HEK293 (cell line): Measurements from ENCODE around the gene CFAP299.

ENCODE experiments used
- CTCF ChIA-PET: fragments of 350-600 bp; formaldehyde crosslinking; extraction: SDS; loops from one replicate; lab custom pipeline; 2021; ENCODE audit warnings: antibody characterized with exemption; lab: Yijun Ruan, JAX
- POLR2A ChIA-PET: fragments of 300-600 bp; formaldehyde crosslinking; extraction: SDS; loops from one replicate; lab custom pipeline; 2020; ENCODE audit warnings: antibody characterized with exemption, inconsistent platforms; lab: Yijun Ruan, JAX
- H3K27ac ChIP-seq: fragments of 200-500 bp; sonication (Bioruptor generic); 2 replicates; pipeline ENCODE4 v1.5.1; 2014; ENCODE audit warnings: low read depth, low read length, control low read depth, inconsistent platforms; ENCODE audit errors: extremely low read depth
- H3K36me3 ChIP-seq, 2 experiments: fragments of 200-500 bp in 1 of 2; sonication (Bioruptor generic) in 1 of 2; 1 replicate in 1 of 2; 2 replicates in 1 of 2; pipeline ENCODE4 v1.5.1; 2014 to 2017; ENCODE audit warnings: inconsistent platforms in 2 of 2, low read length in 2 of 2; ENCODE audit not compliant: control insufficient read depth in 2 of 2, insufficient read depth in 1 of 2
- H3K4me1 ChIP-seq: fragments of 200-500 bp; sonication (Bioruptor generic); 2 replicates; pipeline ENCODE4 v1.5.1; 2014; ENCODE audit warnings: mild to moderate bottlenecking, low read length, inconsistent platforms; ENCODE audit not compliant: control insufficient read depth, insufficient read depth
- H3K4me3 ChIP-seq: 2 replicates; pipeline ENCODE4 v1.5.1; 2011; ENCODE audit warnings: low read depth, mild to moderate bottlenecking, control low read depth, low read length, moderate library complexity
- H3K9me3 ChIP-seq: fragments of 200-500 bp; sonication (Bioruptor generic); 2 replicates; pipeline ENCODE4 v1.5.1; 2014; ENCODE audit warnings: low read depth, low read length, inconsistent platforms; ENCODE audit not compliant: control insufficient read depth, insufficient read depth
- BCL11A ChIP-seq: fragments of 450-650 bp; formaldehyde crosslinking; IDR thresholded peaks from 2 replicates; pipeline ENCODE4 v1.5.1; 2016; ENCODE audit warnings: low read depth, missing biosample characterization, missing genetic modification characterization
- GFI1B ChIP-seq: fragments of 450-650 bp; formaldehyde crosslinking; IDR thresholded peaks from 2 replicates; pipeline ENCODE4 v1.5.1; 2016; ENCODE audit warnings: missing biosample characterization, missing genetic modification characterization
- KLF9 ChIP-seq: fragments of 450-650 bp; formaldehyde crosslinking; IDR thresholded peaks from 2 replicates; pipeline ENCODE4 v1.5.1; 2016; ENCODE audit warnings: missing biosample characterization, missing genetic modification characterization, low read depth
- MYNN ChIP-seq: fragments of 450-650 bp; formaldehyde crosslinking; IDR thresholded peaks from 2 replicates; pipeline ENCODE4 v1.5.1; 2016; ENCODE audit warnings: missing biosample characterization, missing genetic modification characterization, borderline replicate concordance
- PRDM1 ChIP-seq: fragments of 450-650 bp; formaldehyde crosslinking; IDR thresholded peaks from 2 replicates; pipeline ENCODE4; 2016; ENCODE audit warnings: missing biosample characterization, missing genetic modification characterization
- ZFHX2 ChIP-seq: fragments of 450-650 bp; formaldehyde crosslinking; conservative IDR thresholded peaks from 2 replicates; pipeline ENCODE4 v1.5.1; 2016; ENCODE audit warnings: missing biosample characterization, missing genetic modification characterization
- ZNF138 ChIP-seq: fragments of 450-650 bp; formaldehyde crosslinking; IDR thresholded peaks from 2 replicates; pipeline ENCODE4 v1.5.1; 2016; ENCODE audit warnings: missing biosample characterization, missing genetic modification characterization, borderline replicate concordance
- ZNF214 ChIP-seq: fragments of 450-650 bp; formaldehyde crosslinking; IDR thresholded peaks from 2 replicates; pipeline ENCODE4 v1.5.1; 2017; ENCODE audit warnings: missing biosample characterization, mild to moderate bottlenecking, missing genetic modification characterization, borderline replicate concordance
- ZNF223 ChIP-seq: fragments of 450-650 bp; formaldehyde crosslinking; IDR thresholded peaks from 2 replicates; pipeline ENCODE4 v1.5.1; 2016; ENCODE audit warnings: missing biosample characterization, missing genetic modification characterization
- ZNF239 ChIP-seq: fragments of 450-650 bp; formaldehyde crosslinking; IDR thresholded peaks from 2 replicates; pipeline ENCODE4 v1.5.1; 2016; ENCODE audit warnings: missing biosample characterization, missing genetic modification characterization
- ZNF37A ChIP-seq: fragments of 450-650 bp; IDR thresholded peaks from 2 replicates; pipeline ENCODE4 v1.5.1; 2018; ENCODE audit warnings: missing biosample characterization, missing genetic modification characterization
- ZNF544 ChIP-seq: fragments of 450-650 bp; formaldehyde crosslinking; IDR thresholded peaks from 2 replicates; pipeline ENCODE4 v1.5.0; 2017; ENCODE audit warnings: missing biosample characterization, missing genetic modification characterization
- ZNF555 ChIP-seq: fragments of 450-650 bp; formaldehyde crosslinking; conservative IDR thresholded peaks from 2 replicates; pipeline ENCODE4 v1.5.1; 2017; ENCODE audit warnings: missing biosample characterization, mild to moderate bottlenecking, missing genetic modification characterization, inconsistent platforms
- ZNF561 ChIP-seq: fragments of 450-650 bp; IDR thresholded peaks from 2 replicates; pipeline ENCODE4 v1.5.1; 2018; ENCODE audit warnings: missing biosample characterization, missing genetic modification characterization, borderline replicate concordance
- ZSCAN18 ChIP-seq: fragments of 450-650 bp; formaldehyde crosslinking; IDR thresholded peaks from 2 replicates; pipeline ENCODE4 v1.5.1; 2016; ENCODE audit warnings: missing biosample characterization, missing genetic modification characterization
- TF ChIP-seq, protein P1 (sequence below): IDR thresholded peaks from 2 replicates; pipeline ENCODE4 v1.6.1; 2011; ENCODE audit warnings: mild to moderate bottlenecking, low read depth, low read length, borderline replicate concordance
- TF ChIP-seq, protein P2 (sequence below): fragments of 450-650 bp; formaldehyde crosslinking; IDR thresholded peaks from 2 replicates; pipeline ENCODE4 v1.5.1; 2016; ENCODE audit warnings: missing biosample characterization, missing genetic modification characterization, borderline replicate concordance
- TF ChIP-seq, protein P3 (sequence below): fragments of 450-650 bp; formaldehyde crosslinking; optimal IDR thresholded peaks from 2 replicates; pipeline ENCODE3; 2016; ENCODE audit warnings: missing biosample characterization, mild to moderate bottlenecking, missing genetic modification characterization

CFAP299 gene

DNA sequence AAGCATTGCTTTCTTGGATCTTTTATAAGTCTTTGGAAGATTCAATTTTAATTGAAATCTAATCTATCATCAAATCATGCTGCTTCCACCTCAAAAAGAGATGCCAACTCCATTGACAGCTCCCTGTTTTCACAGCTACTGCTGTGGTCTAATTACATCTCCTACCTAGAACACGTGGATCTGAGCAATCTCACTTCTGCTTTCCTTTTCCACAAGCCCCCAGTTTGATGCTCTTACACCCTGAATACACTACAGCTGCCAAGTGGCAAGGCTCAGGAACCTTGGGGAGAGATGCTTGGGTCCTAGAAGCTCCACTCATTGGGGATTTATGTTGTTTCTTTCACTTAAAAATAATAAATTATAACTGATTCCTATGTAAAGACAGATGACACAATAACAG, 172.0 kb downstream of the CFAP299 start (continued):
- TF ChIP-seq, protein P1, sequence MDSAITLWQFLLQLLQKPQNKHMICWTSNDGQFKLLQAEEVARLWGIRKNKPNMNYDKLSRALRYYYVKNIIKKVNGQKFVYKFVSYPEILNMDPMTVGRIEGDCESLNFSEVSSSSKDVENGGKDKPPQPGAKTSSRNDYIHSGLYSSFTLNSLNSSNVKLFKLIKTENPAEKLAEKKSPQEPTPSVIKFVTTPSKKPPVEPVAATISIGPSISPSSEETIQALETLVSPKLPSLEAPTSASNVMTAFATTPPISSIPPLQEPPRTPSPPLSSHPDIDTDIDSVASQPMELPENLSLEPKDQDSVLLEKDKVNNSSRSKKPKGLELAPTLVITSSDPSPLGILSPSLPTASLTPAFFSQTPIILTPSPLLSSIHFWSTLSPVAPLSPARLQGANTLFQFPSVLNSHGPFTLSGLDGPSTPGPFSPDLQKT: no peak

DNA sequence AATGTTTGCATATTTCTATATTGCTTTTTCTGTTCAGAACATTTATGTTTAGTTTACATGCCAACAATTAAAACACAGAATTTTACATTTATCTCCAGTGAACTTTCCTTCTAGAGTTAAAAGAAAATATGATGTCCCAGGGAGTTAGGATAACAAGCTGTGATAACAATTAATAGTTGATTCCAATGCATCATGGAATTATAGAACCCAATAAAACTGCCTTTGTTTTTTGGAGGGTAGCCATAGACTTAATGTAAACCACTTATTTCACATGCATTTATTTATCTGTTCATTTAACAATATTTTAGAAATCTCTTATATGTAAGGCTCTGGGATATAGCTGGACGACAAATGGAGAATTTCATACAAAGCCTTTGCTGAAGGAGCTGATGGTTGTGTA, 180.0 kb downstream of the CFAP299 start:
- Histone ChIP-seq H3K9me3 (no peaks in the 10 kb centered on the region), H3K27ac (no peak overlapping the region), H3K4me1 (no peaks in the 10 kb centered on the region), H3K36me3 (no peaks in the 10 kb centered on the region)
- ChIA-PET POLR2A (no interaction called here), CTCF (no interaction called here)
- TF ChIP-seq GFI1B (tag by site-specific recombination) (no peak), ZNF37A (no peak), KLF9 (no peak), ZNF214 (tag by site-specific recombination) (no peak), ZNF223 (no peak), BCL11A (tag by site-specific recombination) (no peak), ZNF239 (tag by site-specific recombination) (no peak), ZNF544 (tag by site-specific recombination) (no peak), ZSCAN18 (tag by site-specific recombination) (no peak), ZNF138 (tag by site-specific recombination) (no peak), MYNN (no peak), ZFHX2 (tag by site-specific recombination) (no peak), ZNF561 (no peak), PRDM1 (tag by site-specific recombination) (no peak), ZNF555 (tag by site-specific recombination) (no peak)
- TF ChIP-seq, protein P2, sequence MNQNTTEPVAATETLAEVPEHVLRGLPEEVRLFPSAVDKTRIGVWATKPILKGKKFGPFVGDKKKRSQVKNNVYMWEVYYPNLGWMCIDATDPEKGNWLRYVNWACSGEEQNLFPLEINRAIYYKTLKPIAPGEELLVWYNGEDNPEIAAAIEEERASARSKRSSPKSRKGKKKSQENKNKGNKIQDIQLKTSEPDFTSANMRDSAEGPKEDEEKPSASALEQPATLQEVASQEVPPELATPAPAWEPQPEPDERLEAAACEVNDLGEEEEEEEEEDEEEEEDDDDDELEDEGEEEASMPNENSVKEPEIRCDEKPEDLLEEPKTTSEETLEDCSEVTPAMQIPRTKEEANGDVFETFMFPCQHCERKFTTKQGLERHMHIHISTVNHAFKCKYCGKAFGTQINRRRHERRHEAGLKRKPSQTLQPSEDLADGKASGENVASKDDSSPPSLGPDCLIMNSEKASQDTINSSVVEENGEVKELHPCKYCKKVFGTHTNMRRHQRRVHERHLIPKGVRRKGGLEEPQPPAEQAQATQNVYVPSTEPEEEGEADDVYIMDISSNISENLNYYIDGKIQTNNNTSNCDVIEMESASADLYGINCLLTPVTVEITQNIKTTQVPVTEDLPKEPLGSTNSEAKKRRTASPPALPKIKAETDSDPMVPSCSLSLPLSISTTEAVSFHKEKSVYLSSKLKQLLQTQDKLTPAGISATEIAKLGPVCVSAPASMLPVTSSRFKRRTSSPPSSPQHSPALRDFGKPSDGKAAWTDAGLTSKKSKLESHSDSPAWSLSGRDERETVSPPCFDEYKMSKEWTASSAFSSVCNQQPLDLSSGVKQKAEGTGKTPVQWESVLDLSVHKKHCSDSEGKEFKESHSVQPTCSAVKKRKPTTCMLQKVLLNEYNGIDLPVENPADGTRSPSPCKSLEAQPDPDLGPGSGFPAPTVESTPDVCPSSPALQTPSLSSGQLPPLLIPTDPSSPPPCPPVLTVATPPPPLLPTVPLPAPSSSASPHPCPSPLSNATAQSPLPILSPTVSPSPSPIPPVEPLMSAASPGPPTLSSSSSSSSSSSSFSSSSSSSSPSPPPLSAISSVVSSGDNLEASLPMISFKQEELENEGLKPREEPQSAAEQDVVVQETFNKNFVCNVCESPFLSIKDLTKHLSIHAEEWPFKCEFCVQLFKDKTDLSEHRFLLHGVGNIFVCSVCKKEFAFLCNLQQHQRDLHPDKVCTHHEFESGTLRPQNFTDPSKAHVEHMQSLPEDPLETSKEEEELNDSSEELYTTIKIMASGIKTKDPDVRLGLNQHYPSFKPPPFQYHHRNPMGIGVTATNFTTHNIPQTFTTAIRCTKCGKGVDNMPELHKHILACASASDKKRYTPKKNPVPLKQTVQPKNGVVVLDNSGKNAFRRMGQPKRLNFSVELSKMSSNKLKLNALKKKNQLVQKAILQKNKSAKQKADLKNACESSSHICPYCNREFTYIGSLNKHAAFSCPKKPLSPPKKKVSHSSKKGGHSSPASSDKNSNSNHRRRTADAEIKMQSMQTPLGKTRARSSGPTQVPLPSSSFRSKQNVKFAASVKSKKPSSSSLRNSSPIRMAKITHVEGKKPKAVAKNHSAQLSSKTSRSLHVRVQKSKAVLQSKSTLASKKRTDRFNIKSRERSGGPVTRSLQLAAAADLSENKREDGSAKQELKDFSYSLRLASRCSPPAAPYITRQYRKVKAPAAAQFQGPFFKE (tag by site-specific recombination): no peak
- TF ChIP-seq, protein P3, sequence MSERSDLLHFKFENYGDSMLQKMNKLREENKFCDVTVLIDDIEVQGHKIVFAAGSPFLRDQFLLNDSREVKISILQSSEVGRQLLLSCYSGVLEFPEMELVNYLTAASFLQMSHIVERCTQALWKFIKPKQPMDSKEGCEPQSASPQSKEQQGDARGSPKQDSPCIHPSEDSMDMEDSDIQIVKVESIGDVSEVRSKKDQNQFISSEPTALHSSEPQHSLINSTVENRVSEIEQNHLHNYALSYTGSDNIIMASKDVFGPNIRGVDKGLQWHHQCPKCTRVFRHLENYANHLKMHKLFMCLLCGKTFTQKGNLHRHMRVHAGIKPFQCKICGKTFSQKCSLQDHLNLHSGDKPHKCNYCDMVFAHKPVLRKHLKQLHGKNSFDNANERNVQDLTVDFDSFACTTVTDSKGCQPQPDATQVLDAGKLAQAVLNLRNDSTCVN (tag by site-specific recombination): no peak
- TF ChIP-seq, all 188 proteins: peak for 0
- H3K4me3 ChIP-seq: no peak overlapping the region
